HG03342 (cell line): ENCODE measurements around the gene ADGRG3.
"Not testable (repeated sequence)": the region's sequence is repeated elsewhere in the genome, so short reads cannot be mapped to it uniquely, and the experiment has no call there.

Experiments
- ATAC-seq: cut with Tn5 transposase; IDR thresholded peaks from one replicate; pipeline ENCODE4 v1.9.1; 2021; ENCODE audit warnings: mild to moderate bottlenecking, moderate library complexity; ENCODE audit not compliant: unreplicated experiment

Gene ADGRG3

DNA sequence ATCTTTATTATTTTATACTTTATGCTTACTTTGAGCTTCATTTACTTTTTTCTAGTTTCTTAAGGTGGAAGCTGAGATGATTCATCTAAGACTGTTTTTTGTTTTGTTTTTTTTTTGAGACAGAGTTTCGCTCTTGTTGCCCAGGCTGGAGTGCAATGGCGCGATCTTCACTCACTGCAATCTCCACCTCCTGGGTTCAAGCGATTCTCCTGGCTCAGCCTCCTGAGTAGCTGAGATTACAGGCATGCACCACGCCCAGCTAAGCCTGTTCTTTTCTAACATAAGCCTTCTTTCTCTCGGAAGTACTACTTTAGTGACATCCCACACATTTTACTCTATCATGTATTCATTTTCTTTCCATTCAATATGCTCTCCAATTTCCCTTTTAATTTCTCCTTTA lies 44.5 kb downstream of the ADGRG3 start:
- not testable (repeated sequence) for ATAC-seq

DNA sequence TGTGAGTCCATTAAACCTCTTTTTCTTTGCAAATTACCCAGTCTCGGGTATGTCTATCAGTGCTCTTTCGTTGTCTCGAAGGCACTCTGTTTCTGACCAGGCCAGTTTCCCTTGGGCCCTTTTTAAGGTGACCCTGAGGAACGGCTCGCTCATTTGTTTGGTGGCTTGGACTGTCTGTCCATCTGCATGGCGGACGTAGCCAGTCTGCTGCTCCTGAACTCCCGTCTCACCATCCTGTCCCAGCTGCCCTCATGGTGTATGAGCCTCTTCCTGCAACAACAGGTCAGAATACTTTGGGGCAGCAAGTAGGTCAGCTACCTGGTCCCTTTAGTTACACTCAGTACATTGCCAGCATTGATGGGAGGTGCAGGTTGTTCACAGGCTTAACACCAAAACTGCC lies 45.5 kb downstream of the ADGRG3 start:
- no peak for ATAC-seq

DNA sequence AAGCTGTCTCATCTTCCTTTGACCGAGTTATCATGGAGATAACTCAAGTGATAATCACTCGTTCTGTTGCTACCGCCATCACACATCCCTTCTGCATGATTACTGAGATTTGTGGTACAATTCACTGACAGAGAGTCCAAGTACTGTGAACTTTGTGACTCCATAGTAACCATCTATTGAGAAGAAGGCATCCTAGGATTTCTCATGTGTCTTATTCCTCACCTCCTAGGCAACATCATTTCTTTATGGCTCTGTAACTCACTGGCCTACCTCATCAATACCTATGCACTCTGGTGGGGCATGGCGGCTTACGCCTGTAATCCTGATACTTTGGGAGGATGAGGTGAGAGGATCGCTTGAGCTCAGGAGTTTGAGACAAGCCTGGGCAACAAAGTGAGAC lies 45.9 kb downstream of the ADGRG3 start:
- no peak for ATAC-seq

DNA sequence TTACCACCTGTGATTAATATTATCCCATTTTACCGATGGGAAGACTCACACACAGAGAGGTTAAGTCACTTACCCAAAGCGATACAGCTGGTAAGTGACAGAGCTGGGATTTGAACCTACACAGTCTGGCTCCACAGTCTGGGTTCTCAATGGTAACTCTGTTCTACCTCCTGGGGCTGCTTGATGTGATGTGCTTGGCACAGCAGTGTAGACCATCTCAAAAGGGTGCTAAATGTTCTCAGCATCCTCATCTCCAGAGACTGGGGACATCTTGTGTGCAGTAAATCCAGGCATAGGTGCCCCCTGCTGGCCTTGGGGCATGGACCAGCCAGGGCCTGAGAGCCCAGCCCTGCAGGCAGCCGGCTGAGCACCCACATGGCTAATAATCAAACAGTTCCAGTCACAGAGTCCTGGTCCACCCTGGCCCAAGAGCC lies 52.1 kb downstream of the ADGRG3 start:
- ATAC-seq, result no peak

GRCh38 chr16:57721356-57722209 lies 53.5 kb downstream of the ADGRG3 start:
- no peak for ATAC-seq

DNA sequence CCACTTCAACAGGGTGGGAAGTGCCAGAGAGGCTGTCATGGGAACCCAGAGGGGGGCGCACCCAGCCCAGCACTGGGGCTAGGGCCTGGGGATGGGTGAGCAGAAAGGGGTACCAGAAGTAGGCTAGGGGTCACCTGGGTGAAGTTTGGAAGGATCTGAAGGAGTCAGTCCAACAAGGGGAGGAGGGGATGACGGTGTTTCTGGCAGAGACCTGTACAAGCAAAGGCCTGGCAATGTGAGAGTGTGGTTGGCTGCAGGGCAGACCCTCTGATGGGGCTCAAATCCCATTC lies 54.0 kb downstream of the ADGRG3 start:
- ATAC-seq, result no peak

- no peak for ATAC-seq
Observed at GRCh38 chr16:57722651-57723050, 54.5 kb downstream of the ADGRG3 start.

- no peak for ATAC-seq
Observed at GRCh38 chr16:57723170-57723569, 55.1 kb downstream of the ADGRG3 start.

DNA sequence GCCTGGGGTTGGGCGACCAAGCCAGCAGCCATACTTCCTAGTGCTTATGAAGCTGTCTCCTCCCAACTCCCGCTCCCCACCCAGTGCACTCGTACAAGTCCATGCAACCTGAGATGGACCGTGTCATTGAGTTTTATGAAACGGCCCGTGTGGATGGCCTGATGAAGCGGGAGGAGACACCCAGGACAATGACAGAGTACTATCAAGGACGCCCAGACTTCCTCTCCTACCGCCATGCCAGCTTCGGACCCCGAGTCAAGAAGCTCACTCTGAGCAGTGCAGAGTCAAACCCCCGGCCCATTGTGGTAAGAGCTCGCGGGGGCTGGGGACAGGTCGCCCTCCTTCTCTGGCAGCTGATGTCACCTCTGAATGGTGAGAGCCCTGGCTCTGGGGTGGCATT lies 56.4 kb downstream of the ADGRG3 start:
- no peak for ATAC-seq

GRCh38 chr16:57725151-57725550 lies 57.0 kb downstream of the ADGRG3 start:
- no peak for ATAC-seq

GRCh38 chr16:57725554-57725953 lies 57.4 kb downstream of the ADGRG3 start:
- ATAC-seq, result no peak

- ATAC-seq, result no peak
Observed at GRCh38 chr16:57725976-57726375, 57.9 kb downstream of the ADGRG3 start.

- ATAC-seq, result no peak
Observed at GRCh38 chr16:57726433-57726947, 58.4 kb downstream of the ADGRG3 start.

GRCh38 chr16:57727610-57728009 lies 59.5 kb downstream of the ADGRG3 start:
- no peak for ATAC-seq

- ATAC-seq, result no peak
Observed at GRCh38 chr16:57728336-57729181, 60.5 kb downstream of the ADGRG3 start.

DNA sequence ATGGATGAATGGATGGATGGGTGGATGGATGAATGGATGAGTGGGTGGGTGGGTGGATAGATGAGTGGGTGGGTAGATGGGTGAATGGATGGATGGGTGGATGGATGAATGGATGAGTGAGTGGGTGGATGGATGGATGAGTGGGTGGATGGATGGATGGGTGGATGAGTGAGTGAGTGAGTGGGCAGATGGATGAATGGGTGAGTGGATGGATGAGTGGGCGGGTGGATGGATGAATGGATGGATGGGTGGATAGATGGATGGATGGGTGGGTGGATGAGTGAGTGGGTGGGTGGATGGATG lies 61.0 kb downstream of the ADGRG3 start:
- ATAC-seq, result no peak

DNA sequence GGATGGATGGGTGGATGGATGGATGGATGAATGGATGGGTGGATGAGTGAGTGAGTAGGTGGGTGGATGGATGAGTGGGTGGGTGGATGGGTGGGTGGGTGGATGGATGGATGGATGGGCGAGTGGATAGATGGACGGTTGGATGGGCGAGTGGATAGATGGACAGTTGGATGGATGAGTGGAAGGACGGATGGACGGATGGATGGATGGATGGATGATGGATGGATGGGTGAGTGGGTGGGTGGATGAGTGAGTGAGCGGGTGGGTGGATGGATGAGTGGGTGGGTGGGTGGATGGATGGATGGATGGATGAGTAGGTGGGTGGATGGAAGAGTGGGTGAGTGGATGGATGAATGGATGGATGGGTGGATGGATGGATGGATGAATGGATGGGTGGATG lies 61.7 kb downstream of the ADGRG3 start:
- ATAC-seq, result not testable (repeated sequence)

GRCh38 chr16:57730771-57731730 lies 62.9 kb downstream of the ADGRG3 start:
- no peak for ATAC-seq

GRCh38 chr16:57732037-57732436 lies 63.9 kb downstream of the ADGRG3 start:
- no peak for ATAC-seq

- no peak for ATAC-seq
Observed at GRCh38 chr16:57732714-57733113, 64.6 kb downstream of the ADGRG3 start.

DNA sequence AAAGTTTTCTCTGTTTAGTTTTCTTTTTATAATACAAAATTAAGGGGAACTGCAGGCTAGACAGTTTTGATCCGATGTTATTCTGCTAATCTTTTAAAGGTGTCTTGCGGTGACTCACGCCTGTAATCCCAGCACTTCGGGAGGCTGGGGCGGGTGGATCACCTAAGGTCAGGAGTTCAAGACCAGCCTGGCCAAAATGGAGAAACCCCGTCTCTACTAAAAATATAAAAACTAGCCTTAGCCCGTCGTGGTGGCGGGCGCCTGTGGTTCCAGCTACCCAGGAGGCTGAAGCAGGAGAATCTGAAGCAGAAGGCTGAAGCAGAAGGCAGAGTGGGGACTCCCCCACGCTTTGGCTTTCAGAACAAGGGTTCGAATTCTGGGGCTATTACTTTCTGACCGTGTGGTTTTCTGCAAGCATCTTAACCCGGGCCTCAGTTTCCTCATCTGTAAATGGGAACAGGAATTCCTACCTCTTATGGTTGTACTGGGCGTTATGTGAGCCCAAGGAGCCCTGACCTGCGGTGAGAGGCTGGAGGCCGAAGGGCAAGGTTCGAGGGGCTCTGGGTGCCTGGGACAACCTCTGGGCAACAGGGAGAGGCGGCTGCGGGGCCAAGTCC lies 66.3 kb downstream of the ADGRG3 start:
- ATAC-seq, result no peak
